ENCODE measurements around the gene LRRIQ3.

Gene LRRIQ3

DNA sequence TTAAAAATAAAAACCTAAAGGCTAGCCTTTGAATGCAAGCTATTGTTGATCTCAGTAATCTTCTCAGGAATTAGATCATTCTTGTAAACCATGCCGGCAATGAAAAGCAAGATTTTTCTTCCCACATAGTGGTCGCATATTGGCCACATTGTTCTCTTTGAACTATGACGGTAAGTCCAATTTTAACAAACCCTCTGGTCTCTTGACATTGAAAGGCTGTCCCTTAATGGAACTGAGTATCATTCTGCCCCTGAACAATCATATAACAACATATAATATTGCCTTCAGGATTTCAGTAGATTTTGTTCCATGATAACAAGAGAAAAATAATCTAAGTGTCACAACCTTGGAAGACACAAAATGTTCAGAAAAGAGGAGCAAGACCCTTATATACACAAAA lies 38.5 kb upstream of the LRRIQ3 start:
- Histone ChIP-seq H3K27me3 (no peaks in the 10 kb centered on the region), H3K4me3 (ENCODE audit: low read depth, low read length) (no peak overlapping the region), H3K9me3 (no peaks in the 10 kb centered on the region), H3K4me1 (no peaks in the 10 kb centered on the region), H3K36me3 (no peaks in the 10 kb centered on the region)
- DNase-seq: no peak
- TF ChIP-seq, protein P1, sequence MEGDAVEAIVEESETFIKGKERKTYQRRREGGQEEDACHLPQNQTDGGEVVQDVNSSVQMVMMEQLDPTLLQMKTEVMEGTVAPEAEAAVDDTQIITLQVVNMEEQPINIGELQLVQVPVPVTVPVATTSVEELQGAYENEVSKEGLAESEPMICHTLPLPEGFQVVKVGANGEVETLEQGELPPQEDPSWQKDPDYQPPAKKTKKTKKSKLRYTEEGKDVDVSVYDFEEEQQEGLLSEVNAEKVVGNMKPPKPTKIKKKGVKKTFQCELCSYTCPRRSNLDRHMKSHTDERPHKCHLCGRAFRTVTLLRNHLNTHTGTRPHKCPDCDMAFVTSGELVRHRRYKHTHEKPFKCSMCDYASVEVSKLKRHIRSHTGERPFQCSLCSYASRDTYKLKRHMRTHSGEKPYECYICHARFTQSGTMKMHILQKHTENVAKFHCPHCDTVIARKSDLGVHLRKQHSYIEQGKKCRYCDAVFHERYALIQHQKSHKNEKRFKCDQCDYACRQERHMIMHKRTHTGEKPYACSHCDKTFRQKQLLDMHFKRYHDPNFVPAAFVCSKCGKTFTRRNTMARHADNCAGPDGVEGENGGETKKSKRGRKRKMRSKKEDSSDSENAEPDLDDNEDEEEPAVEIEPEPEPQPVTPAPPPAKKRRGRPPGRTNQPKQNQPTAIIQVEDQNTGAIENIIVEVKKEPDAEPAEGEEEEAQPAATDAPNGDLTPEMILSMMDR (IDR thresholded peaks at IDR 0.05; ENCODE audit: low read depth, low read length): no peak

DNA sequence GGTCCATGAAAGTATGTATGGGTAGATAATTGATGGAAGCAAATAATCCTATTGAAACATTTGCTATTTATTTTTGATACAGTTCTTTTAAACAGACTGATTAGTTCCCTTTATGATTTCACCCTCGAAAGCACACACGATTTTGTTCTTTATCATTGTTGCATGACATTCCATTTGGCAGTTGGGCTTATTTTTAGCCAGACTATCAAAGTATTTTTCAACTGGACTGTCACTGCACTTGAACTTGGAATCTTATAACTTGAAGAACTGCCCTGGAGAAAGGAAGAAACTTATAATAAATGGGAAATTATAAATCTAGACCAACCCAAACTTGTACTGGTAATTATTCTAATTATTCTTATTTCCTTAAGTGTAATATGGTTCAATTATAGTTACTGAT lies 37.2 kb upstream of the LRRIQ3 start, which contains the start of gene TNNI3K:
TSS of gene TNNI3K (plus strand) at position 235 of the 400 bp plus-strand sequence. CDS start at position 300, 65 bp downstream.
- DNase-seq: no peak
- Histone ChIP-seq H3K9me3 (no peaks in the 10 kb centered on the region), H3K4me1 (no peaks in the 10 kb centered on the region), H3K4me3 (ENCODE audit: low read depth, low read length) (no peak within 1 kb of the TSS), H3K27me3 (no peaks in the 10 kb centered on the region), H3K36me3 (no peaks in the 10 kb centered on the region)
- TF ChIP-seq, protein P1 (IDR thresholded peaks at IDR 0.05; ENCODE audit: low read depth, low read length): no peak

DNA sequence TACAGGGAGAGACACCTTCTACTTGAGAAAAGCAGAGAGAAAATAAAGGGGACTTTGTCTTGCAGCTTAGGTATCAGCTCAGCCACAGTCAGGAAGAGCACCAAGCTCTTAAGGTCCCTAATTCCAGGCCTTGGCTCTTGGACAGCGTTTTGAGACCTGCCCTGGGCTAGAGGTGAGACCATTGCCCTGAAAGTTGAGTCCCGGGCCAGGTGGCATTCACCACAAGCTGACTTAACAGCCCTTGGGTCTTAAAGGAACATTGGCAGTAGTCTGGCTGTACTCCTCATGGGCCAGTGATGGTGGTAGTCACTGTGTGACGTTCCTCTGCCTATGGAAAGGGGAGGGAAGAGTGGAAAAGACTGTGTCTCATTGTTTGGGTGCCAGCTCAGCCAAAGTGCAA lies 25.5 kb upstream of the LRRIQ3 start:
- no peak for DNase-seq
- Histone ChIP-seq H3K4me3 (ENCODE audit: low read depth, low read length) (no peak overlapping the region), H3K9me3 (no peaks in the 10 kb centered on the region), H3K4me1 (no peaks in the 10 kb centered on the region), H3K27me3 (no peaks in the 10 kb centered on the region), H3K36me3 (no peaks in the 10 kb centered on the region)
- TF ChIP-seq, protein P1 (IDR thresholded peaks at IDR 0.05; ENCODE audit: low read depth, low read length): no peak

DNA sequence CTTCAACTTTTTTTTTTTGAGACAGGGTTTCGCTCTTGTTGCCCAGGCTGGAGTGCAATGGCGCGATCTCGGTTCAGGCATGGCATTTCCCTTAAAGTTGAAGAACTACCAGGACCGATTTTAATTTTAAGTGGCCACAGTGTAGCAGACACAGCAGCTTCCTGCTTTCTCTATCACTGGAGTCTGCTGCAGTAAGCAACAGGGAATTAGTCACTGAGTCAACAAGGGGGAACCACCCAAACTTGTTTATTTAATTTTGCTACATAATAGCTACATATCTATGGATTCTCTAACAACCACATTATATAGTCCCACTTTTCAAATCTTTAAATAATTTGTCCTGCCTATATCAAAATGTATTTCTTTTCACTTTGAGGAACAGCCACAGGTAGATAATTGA lies 24.7 kb upstream of the LRRIQ3 start:
- Histone ChIP-seq H3K4me3 (ENCODE audit: low read depth, low read length) (no peak overlapping the region), H3K27me3 (no peaks in the 10 kb centered on the region), H3K4me1 (no peaks in the 10 kb centered on the region), H3K36me3 (no peaks in the 10 kb centered on the region), H3K9me3 (no peaks in the 10 kb centered on the region)
- no peak for DNase-seq
- TF ChIP-seq, protein P1 (IDR thresholded peaks at IDR 0.05; ENCODE audit: low read depth, low read length): no peak

DNA sequence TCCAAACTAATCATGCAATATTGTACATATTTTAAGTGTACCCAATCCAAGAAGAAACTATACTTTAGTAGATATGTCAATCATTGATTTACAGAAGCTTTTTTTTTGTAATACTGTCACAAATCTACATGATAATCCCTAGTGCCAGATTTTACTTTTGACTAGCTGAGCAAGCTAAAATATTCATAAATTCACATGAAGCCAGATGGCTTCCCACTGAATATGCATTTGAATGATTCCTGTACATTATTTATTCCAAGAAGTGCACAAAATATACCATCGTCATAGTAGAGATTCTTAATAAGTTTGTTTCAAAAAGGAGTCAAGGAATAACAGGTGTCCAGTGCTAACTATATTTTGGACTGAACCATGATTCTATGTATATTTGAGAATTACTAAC lies 17.3 kb upstream of the LRRIQ3 start:
- TF ChIP-seq, protein P1 (IDR thresholded peaks at IDR 0.05; ENCODE audit: low read depth, low read length): no peak
- no peak overlapping the region for H3K4me3 ChIP-seq (ENCODE audit: low read depth, low read length)
- no peaks in the 10 kb centered on the region for H3K36me3 ChIP-seq
- DNase-seq: no peak
- no peaks in the 10 kb centered on the region for H3K4me1 ChIP-seq
- H3K9me3 ChIP-seq: no peaks in the 10 kb centered on the region
- no peaks in the 10 kb centered on the region for H3K27me3 ChIP-seq

DNA sequence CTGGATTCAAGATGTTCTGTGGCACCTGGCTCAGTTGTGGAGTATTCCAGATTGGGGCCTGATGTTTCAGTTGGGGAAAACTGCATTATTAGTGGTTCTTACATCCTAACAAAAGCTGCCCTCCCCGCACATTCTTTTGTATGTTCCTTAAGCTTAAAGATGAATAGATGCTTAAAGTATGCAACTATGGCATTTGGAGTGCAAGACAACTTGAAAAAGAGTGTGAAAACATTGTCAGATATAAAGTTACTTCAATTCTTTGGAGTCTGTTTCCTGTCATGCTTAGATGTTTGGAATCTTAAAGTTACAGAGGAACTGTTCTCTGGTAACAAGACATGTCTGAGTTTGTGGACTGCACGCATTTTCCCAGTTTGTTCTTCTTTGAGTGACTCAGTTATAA lies 7.3 kb upstream of the LRRIQ3 start:
- H3K27me3 ChIP-seq: no peaks in the 10 kb centered on the region
- no peaks in the 10 kb centered on the region for H3K4me1 ChIP-seq
- no peaks in the 10 kb centered on the region for H3K9me3 ChIP-seq
- no peak overlapping the region for H3K4me3 ChIP-seq (ENCODE audit: low read depth, low read length)
- TF ChIP-seq, protein P1 (IDR thresholded peaks at IDR 0.05; ENCODE audit: low read depth, low read length): no peak
- DNase-seq: no peak
- no peaks in the 10 kb centered on the region for H3K36me3 ChIP-seq
